Sigmoid colon (tissue), 4 donors: ENCODE measurements around the gene GRIN2D.

Source experiments
- CTCF ChIP-seq, 4 experiments: fragments of 450-650 bp in 3 of 4; fragments of 200-600 bp in 1 of 4; IDR thresholded peaks; one replicate each; pipeline ENCODE4 v1.5.1; 2016 to 2019; ENCODE audit warnings: antibody characterized with exemption in 4 of 4, mild to moderate bottlenecking in 3 of 4, moderate library complexity in 2 of 4
- EP300 ChIP-seq, 4 donors: sonication (generic); formaldehyde crosslinking; IDR thresholded peaks; one replicate each; pipeline ENCODE4 v1.6.1; 2017; ENCODE audit warnings: antibody characterized with exemption in 4 of 4
- POLR2A ChIP-seq, 2 donors: fragments of 450-650 bp; IDR thresholded peaks; one replicate each; pipeline ENCODE4 v1.6.1; 2016; ENCODE audit warnings: antibody characterized with exemption in 2 of 2, mild to moderate bottlenecking in 2 of 2, moderate library complexity in 2 of 2

GRCh38 chr19:48433337-48433736, 39.9 kb downstream of the GRIN2D start:
- no peak for TF ChIP-seq CTCF (IDR thresholded peaks at IDR 0.05)
- TF ChIP-seq POLR2A (IDR thresholded peaks at IDR 0.05) = no peak
- TF ChIP-seq EP300 (IDR thresholded peaks at IDR 0.05) = no peak
